Pancreas (tissue), 10 donors: ENCODE results near the gene B3GAT3. TPM values are rescaled to one million over a fixed set of nuclear protein-coding genes. Genes with fewer than 3 reads are reported as not detected.
"Not testable (repeated sequence)": the region's sequence is repeated elsewhere in the genome, so short reads cannot be mapped to it uniquely, and the experiment has no call there.

Experiments used
- ATAC-seq, 4 donors: fragments of 200-7000 bp; cut with Tn5 transposase; one replicate each; pipeline versions ENCODE4 v1.8.0 to v1.9.1; 2020; ENCODE audit warnings: mild to moderate bottlenecking in 4 of 4, moderate library complexity in 4 of 4
- DNase-seq, 6 donors: peaks; one replicate each; pipeline ENCODE4 v3.0.0-alpha.2; 2020
- FAIRE-seq: peaks from 2 replicates; lab custom pipeline; 2012; peaks lifted over from hg19 to GRCh38; lab: Jason Lieb, UNC
- H3K27ac ChIP-seq, 4 donors: fragments of 200-600 bp; sonication (generic); 1 replicate in 3 of 4; 2 replicates in 1 of 4; pipeline versions ENCODE4 v1.5.0 to v1.8.0; 2020
- H3K27me3 ChIP-seq, 4 donors: fragments of 200-600 bp; one replicate each; pipeline ENCODE4 v1.8.0; 2021
- H3K36me3 ChIP-seq, 3 donors: fragments of 200-600 bp; sonication (generic) in 1 of 3; one replicate each; pipeline versions ENCODE4 v1.5.0 to v1.8.0; 2020 to 2021
- H3K4me1 ChIP-seq, 3 donors: fragments of 200-600 bp; one replicate each; pipeline ENCODE4 v1.8.0; 2021
- H3K4me3 ChIP-seq, 4 donors: fragments of 200-600 bp; sonication (generic) in 2 of 4; one replicate each; pipeline versions ENCODE4 v1.5.0 to v1.8.0; 2020 to 2021
- H3K9me3 ChIP-seq, 4 donors: fragments of 200-600 bp; one replicate each; pipeline ENCODE4 v1.8.0; 2021
- WGBS, 2 donors: extraction: QIAGEN DNeasy Blood & Tissue Kit; methylation state at CpG; one replicate each; pipeline ENCODE4 v1.1.7; 2013; 5-methylcytosine and 5-hydroxymethylcytosine counted together
- intact Hi-C, 3 donors: fragments of 100-400 bp; cut with DNase I; formaldehyde crosslinking; loops; one replicate each; pipeline versions ENCODE4 v1.11.1 to v1.14.2; 2022
- polyA plus RNA-seq, 2 donors: library from polyadenylated mRNA; stranded (reverse); fragments of 200-250 nt; gene quantifications; one replicate each; pipeline ENCODE4 v1.2.3, GENCODE V29; 2013
- total RNA-seq, 6 donors: library from RNA; stranded (reverse); fragmentation: NEBNext Ultra II Directional in 4 of 6; extraction: Animal tissue kit (Norgen Biotek cat#: 25700) in 4 of 6; gene quantifications; one replicate each; pipeline versions ENCODE4 v1.2.1 to v1.2.4, GENCODE V29; 2021 to 2023
- TF ChIP-seq, protein P1 (sequence below), 4 donors: fragments of 200-600 bp; sonication (generic) in 3 of 4; IDR thresholded peaks; one replicate each; pipeline versions ENCODE4 v1.5.0 to v1.8.0; 2021; ENCODE audit warnings: antibody characterized with exemption in 4 of 4
- donor health status: healthy with polysubstance abuse.
- donor health status: DM: no; HTN: no; CAD: no; lungs with moderate emphysema.
- donor health status: DM: no; HTN: no; CAD: no.
- donor health status: control.
- donor health status: control.
- donor health status: Bipolar disorder and iron deficiency.
- donor health status: DM: yes; HTN: yes; CAD: no.
- donor health status: DM: no; HTN: no; CAD: no.
- donor health status: DM: no; HTN: no; CAD: no.
- donor health status: DM: yes; HTN: yes; CAD: no.

B3GAT3 gene
- total and polyA plus RNA-seq, 8 donors: 13.2 to 50.8 (median 18.5) TPM

DNA sequence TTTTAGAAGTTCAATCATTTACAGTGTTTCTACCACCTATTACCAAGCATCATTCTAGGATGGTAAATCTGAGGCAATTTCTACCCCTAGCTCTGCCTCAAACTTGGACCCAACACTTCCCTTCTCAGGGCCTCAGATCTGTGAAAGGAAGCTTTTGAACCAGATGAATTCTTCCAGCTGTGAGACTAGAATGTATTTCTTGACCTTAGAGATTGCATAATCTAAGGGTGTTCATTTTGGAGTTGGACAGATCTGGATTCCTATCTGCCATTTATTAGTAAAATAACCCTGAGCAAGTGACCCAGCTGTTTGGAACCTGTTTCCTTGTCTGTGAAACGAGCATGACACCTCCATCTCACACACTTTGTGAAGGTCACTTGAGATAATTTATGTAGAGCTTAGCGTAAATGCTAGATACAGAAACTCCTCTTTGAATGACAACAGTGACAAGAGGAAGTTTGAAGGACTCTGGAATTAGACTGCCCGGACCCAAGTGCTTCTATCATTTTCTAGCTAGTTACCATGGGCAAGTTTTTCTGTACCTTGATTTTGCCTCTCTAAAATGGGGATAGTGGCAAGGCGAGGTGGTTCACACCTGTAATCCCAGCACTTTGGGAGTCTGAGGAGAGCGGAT lies 35.1 kb upstream of the B3GAT3 start:
- Histone ChIP-seq H3K36me3 (no peaks in the 10 kb centered on the region), H3K9me3 (no peaks in the 10 kb centered on the region), H3K27me3 (no peaks in the 10 kb centered on the region), H3K4me3 (no peak overlapping the region), H3K27ac (no peak overlapping the region), H3K4me1 (peaks cover 0 to 3% (median 2%) of the 10 kb centered on the region in 3 donors)
- WGBS, 2 donors: 52 to 61% methylated on average over 5 of the region's 5 CpGs
- DNase-seq (no peak), ATAC-seq (no peak), FAIRE-seq (no peak)
- intact Hi-C loops: no loop called here
- TF ChIP-seq, protein P1, sequence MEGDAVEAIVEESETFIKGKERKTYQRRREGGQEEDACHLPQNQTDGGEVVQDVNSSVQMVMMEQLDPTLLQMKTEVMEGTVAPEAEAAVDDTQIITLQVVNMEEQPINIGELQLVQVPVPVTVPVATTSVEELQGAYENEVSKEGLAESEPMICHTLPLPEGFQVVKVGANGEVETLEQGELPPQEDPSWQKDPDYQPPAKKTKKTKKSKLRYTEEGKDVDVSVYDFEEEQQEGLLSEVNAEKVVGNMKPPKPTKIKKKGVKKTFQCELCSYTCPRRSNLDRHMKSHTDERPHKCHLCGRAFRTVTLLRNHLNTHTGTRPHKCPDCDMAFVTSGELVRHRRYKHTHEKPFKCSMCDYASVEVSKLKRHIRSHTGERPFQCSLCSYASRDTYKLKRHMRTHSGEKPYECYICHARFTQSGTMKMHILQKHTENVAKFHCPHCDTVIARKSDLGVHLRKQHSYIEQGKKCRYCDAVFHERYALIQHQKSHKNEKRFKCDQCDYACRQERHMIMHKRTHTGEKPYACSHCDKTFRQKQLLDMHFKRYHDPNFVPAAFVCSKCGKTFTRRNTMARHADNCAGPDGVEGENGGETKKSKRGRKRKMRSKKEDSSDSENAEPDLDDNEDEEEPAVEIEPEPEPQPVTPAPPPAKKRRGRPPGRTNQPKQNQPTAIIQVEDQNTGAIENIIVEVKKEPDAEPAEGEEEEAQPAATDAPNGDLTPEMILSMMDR (IDR thresholded peaks at IDR 0.05): no peak

DNA sequence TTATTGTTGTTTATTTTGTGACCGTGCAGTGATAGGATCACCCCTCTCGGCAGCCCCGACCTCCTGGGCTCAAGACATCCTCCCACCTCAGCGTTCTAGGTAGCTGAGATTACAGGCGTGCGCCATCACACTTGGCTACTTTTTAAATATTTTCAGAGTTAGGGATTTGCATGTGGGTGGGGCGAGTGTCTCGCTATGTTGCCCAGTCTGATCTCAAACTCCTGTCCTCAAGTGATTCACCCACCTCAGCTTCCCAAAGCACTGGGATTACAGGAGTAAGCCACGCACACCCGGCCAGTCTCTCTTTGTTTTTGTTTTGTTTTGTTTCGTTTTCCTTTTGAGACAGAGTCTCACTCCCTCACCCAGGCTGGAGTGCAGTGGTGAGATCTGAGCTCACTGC lies 32.5 kb upstream of the B3GAT3 start:
- H3K4me1 ChIP-seq: peaks cover 0 to 8% (median 8%) of the 10 kb centered on the region in 3 donors
- 84 to 86% methylated on average over 11 of the region's 11 CpGs for WGBS, 2 donors
- FAIRE-seq (no peak), DNase-seq (no peak), ATAC-seq (no peak)
- intact Hi-C loops: no loop called here
- H3K9me3 ChIP-seq: no peaks in the 10 kb centered on the region
- H3K36me3 ChIP-seq: peaks cover 0 to 5% (median 2%) of the 10 kb centered on the region in 3 donors
- no peak overlapping the region for H3K4me3 ChIP-seq
- no peak overlapping the region for H3K27ac ChIP-seq
- no peaks in the 10 kb centered on the region for H3K27me3 ChIP-seq
- TF ChIP-seq, protein P1 (IDR thresholded peaks at IDR 0.05): no peak

DNA sequence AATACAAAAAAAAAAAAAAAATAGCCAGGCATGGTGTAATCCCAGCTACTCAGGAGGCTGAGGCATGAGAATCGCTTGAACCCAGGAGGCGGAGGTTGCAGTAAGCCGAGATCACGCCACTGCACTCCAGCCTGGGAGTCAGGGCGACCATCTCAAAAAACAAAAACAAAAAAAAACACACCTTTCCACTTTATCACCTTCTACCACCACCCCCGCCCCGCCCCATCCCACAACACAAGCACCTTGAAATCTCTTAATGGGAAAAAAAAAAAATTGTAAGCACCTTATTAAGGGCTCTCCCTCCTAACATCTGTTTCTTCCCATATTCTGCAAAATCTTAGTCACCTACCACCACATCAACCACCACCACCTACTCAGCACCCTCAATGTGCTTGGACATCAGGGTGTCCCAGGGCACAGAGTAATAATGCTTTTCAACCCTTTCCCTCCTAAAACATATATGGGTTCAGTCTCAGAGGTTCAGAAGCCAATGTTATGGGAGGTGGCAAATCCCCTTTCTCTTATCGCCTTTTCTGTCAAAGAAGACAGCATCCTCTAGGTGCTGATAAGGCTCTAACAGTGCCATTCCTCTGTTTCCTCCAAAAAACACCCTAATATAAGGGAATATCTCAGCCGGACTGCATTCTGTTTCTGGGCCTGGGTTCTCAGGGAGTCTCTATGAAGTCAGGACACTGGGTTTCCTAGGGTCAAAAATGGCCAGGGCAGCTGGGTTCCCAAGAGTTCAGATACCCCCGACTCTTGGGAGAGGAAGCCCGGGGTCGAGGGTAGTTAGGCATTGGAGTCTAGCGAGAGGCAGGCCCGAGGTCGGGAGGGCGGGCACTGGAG lies 30.6 kb upstream of the B3GAT3 start:
- no peak for FAIRE-seq
- Histone ChIP-seq H3K36me3 (peaks cover 0 to 14% (median 3%) of the 10 kb centered on the region in 3 donors), H3K4me3 (peak overlapping the region; percentile 76 to 92 (median 83)), H3K4me1 (peaks cover 0 to 9% (median 8%) of the 10 kb centered on the region in 3 donors), H3K27me3 (no peaks in the 10 kb centered on the region), H3K9me3 (no peaks in the 10 kb centered on the region), H3K27ac (peak overlapping the region; percentile 62 to 89 (median 87))
- TF ChIP-seq, protein P1 (IDR thresholded peaks at IDR 0.05): no peak
- WGBS, 2 donors: 29 to 35% methylated on average over 16 of the region's 16 CpGs
- no peak for ATAC-seq
- DNase-seq: no peak
- intact Hi-C loops: no loop called here

DNA sequence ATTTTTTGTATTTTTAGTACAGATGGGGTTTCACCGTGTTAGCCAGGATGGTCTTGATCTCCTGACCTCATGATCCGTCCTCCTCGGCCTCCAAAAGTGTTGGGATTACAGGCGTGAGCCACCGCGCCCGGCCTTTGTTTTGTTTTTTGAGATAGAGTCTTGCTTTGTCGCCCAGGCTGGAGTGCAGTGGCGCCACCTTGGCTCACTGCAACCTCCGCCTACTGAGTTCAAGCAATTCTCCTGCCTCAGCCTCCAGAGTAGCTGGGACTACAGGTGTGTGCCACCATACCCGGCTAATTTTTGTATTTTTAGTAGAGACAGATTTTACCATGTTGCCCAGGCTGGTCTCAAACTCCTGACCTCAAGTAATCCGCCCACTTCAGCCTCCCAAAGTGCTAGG lies 28.5 kb upstream of the B3GAT3 start:
- peaks cover 0 to 14% (median 3%) of the 10 kb centered on the region in 3 donors for H3K36me3 ChIP-seq
- FAIRE-seq, H3K9me3 ChIP-seq, H3K4me3 ChIP-seq, H3K27ac ChIP-seq, H3K27me3 ChIP-seq, intact Hi-C loops, ATAC-seq, DNase-seq: not testable (repeated sequence)
- WGBS, 2 donors: 92 to 97% methylated on average over 12 of the region's 12 CpGs
- peaks cover 0 to 15% (median 14%) of the 10 kb centered on the region in 3 donors for H3K4me1 ChIP-seq

DNA sequence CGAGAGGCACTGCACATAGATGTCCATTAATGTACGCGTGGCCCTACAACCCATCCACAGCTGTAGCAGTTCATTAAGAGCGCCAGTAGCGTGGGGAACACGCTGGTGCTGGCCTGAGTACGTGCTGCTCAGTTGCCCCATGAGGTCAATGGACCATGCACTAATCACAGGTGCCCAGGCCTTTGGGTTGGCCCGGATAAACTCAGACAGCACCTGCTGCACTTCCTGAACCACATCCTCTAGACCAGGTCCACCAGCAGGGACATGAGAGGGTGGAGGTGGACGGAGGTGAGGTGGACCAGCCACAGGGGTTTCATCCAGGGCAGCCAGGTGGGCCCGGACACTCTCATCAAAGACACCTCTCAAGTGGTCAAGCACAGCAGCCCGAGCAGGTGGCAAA lies 27.7 kb upstream of the B3GAT3 start:
- H3K36me3 ChIP-seq: peaks cover 0 to 14% (median 3%) of the 10 kb centered on the region in 3 donors
- TF ChIP-seq, protein P1 (IDR thresholded peaks at IDR 0.05): no peak
- DNase-seq: no peak
- 89 to 90% methylated on average over 11 of the region's 11 CpGs for WGBS, 2 donors
- H3K4me3 ChIP-seq: no peak overlapping the region
- H3K4me1 ChIP-seq: peaks cover 6 to 21% (median 16%) of the 10 kb centered on the region in 3 donors
- FAIRE-seq: no peak
- H3K27ac ChIP-seq: no peak overlapping the region
- intact Hi-C loops: no loop called here
- no peaks in the 10 kb centered on the region for H3K9me3 ChIP-seq
- no peaks in the 10 kb centered on the region for H3K27me3 ChIP-seq
- ATAC-seq: no peak
